RPMI8226 (cell line): ENCODE measurements around the gene MMP19.
A peak's percentile ranks its signal among the peaks of the same experiment; 100 is the strongest.
"Not testable (repeated sequence)": the region's sequence is repeated elsewhere in the genome, so short reads cannot be mapped to it uniquely, and the experiment has no call there.

Source experiments
- DNase-seq: peaks from one replicate; pipeline ENCODE4 v3.0.0-alpha.2; 2015

MMP19 gene, protein sequence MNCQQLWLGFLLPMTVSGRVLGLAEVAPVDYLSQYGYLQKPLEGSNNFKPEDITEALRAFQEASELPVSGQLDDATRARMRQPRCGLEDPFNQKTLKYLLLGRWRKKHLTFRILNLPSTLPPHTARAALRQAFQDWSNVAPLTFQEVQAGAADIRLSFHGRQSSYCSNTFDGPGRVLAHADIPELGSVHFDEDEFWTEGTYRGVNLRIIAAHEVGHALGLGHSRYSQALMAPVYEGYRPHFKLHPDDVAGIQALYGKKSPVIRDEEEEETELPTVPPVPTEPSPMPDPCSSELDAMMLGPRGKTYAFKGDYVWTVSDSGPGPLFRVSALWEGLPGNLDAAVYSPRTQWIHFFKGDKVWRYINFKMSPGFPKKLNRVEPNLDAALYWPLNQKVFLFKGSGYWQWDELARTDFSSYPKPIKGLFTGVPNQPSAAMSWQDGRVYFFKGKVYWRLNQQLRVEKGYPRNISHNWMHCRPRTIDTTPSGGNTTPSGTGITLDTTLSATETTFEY

DNA sequence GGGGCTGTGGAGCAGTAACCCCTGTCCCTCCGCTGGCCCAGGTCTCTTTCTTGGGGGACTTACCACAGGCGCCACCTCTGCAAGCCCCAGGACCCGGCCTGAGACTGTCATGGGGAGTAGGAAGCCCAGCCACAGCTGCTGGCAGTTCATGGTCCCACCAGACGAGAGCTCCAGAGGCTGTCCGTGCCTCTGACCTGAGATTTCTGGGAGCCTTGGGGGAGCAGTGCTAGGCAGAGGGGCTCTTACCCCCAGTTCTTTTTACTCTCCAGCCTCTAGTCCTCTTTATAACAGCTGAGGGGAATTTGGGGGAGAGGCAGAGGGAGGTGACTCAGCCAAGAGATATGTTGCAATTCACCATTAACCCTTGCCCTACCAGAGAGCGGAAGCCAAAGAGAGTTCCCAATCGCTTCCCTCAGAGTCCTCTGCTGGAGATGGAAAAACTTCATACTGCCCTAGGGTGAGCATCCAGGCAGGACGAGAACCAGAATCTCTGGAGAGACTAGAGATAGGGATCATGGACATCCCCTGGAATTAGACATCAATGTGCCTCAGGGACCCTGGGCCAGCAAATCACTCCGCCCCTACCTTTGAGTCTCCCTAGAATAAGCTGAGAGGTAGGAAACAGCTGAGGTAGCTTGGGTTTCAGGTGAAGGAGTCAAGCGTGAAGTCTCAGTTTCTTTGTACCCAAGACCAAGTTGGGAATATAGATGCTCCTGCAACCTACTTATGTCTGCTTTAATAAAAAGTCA lies at the start of gene MMP19:
MMP19 (minus strand) TSS at position 256 of the 749 bp plus-strand sequence; CDS start at position 150, 106 bp downstream.
- no peak for DNase-seq

DNA sequence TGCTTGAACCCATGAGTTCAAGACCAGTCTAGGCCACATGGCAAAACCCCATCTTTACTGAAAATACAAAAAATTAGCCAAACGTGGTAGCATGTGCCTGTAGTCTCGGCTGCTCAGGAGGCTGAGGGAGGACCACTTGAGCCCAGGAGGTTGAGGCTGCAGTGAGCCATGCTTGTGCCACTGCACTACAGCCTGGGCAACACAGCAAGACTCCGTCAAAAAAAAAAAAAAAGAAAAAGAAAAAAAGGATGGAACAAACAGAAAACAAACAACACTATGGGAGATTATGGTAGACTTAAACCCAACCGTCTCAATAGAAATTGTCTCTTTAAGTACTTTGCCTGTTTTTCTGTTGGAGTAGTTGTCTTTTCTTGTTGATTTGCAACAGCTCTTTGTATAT lies 48.6 kb upstream of the MMP19 start:
- DNase-seq, result no peak

DNA sequence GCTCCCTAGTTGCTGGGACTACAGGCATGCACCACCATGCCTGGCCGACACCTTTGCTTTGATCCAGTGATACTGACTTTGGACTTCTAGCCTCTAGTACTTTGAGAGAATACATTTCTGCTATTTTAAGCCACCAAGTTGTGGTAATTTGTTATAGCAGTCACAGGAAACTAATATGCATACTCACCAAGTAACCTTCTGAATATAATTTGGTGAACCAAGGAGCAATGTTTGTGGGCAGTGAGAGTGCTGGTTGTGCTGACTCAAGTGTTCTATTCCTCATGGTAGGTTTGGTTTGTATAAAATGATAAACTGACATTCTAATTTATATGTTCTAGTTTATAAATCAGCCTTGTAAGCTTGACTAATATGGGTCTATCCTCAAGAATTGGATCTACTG lies 42.4 kb upstream of the MMP19 start:
- DNase-seq, result no peak

DNA sequence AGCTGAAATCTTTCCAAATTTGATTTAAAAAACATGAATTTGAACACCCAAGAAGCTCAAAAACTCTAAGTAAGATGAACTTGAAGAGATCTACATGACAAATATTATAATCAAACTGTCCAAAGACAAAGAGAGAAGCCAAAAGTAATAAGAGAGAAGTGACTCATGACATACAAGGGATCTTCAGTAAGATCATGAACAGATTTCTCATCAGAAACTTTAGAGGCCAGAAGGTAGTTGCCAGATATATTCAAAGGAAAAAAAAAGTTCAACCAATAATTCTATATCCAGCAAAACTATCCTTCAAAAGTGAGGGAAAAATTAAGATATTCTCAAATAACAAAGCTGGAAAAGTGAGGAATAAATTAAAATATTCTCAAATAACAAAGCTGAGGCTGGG lies 35.1 kb upstream of the MMP19 start:
- no peak for DNase-seq

DNA sequence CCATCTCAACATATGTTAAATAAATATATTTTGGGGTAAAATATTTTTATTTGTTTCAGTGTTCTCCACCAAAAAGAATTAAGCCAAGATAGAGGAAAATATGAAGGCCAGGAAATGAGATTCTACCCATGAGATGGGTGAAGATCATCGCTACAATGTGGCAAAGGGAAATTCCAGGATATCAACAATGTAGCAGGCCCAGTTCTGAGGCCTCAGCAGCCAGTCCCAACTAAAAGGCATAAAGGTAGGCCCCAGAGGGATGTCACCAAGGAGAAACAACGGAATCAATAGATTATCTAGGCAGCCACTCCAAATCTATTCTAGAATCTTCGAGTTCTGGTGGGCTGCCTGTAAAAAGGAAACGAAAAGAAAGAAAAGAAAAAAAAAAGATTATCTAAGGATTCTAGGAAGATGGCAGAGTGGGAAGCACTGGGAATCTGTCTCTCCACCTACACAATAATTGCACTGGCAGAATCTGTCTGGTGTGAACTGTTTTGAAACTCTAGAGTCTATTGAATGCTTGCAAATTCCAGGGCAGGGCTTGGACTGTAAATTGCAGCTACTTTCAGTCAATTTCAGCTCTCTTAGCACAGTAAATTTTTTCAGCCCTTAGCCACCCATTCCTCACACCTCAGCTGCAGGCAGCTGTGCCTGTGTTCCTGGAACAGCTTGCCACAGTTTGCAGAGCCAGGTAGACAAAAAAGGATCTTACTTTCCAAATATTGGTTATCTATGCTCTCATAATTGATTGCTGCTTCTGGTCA lies 33.1 kb upstream of the MMP19 start:
- no peak for DNase-seq

DNA sequence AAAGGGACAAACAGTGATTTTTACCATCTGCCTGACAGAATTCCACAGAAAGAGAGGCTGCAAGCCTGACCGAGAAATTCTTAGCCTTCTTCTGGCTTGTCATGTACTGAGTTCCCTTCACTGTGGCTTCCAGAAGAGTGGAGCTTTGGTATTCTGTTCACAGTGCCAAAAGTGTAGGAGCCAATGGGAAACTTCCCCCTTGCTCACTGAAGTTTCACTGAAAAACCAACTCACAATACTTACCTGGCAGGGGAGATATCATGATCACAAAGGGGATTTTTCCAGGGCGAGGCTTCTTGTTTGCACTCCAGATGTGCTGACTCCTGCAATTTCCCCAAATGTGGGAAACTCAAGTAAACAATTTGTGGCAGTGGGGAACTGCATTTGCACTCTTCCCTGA lies 31.7 kb upstream of the MMP19 start:
- peak; percentile 5 for DNase-seq

DNA sequence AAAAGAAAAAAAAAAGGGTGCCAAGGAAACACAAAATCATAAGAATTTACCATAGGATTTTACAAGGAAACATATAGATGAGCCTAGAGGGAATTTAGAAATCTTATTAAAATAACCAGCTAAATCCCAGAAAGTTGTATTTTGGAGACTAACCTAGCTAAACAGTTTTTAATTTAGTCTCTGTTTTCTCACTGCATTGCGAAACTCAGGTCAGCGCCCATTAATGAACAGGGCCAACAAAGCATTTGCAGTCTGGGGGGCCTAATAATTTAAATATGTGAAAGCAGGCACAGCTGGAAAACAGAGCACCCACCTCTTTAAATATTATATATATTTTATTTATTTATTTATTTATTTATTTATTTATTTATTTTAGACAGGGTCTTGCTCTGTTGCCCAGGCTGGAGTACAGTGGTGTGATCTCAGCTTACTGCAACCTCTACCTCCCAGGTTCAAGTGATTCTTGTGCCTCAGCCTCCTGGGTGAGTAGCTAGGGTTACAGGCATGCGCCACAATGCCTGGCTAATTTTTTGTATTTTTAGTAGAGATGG lies 23.8 kb upstream of the MMP19 start:
- DNase-seq, result not testable (repeated sequence)

DNA sequence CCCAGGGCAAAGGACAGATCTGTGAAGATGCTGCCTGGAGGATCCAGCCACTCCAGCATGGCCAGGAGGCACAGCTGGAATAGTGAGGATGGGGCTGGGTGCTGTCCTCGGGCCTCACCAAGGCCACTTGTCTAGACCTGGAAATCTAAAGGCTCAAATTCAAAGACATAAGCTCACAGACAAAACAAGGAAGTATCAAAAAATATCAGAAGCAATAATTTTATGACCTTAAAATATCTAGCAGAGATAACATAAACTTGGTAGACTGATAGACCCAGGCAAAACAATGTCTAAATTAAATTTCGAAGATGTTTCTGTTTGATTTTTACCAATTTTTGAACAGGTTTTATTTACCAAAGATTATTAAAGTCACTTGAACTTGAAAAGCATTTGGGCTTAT lies 22.6 kb upstream of the MMP19 start:
- DNase-seq, result no peak

DNA sequence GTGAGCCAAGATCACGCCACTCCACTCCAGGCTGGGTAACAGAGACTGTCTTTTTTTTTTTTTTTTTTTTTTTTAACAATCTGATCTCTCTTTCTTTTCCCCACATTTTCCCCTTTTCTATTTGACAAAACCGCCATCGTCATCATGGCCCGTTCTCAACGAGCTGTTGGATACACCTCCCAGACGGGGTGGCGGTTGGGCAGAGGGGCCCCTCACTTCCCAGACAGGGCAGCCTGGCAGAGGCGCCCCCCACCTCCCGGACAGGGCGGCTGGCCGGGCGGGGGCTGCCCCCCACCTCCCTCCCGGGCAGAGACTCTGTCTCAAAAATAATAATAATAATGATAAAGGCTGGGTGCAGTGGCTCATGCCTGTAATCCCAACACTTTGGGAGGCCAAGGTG lies 20.2 kb upstream of the MMP19 start:
- DNase-seq, result not testable (repeated sequence)

DNA sequence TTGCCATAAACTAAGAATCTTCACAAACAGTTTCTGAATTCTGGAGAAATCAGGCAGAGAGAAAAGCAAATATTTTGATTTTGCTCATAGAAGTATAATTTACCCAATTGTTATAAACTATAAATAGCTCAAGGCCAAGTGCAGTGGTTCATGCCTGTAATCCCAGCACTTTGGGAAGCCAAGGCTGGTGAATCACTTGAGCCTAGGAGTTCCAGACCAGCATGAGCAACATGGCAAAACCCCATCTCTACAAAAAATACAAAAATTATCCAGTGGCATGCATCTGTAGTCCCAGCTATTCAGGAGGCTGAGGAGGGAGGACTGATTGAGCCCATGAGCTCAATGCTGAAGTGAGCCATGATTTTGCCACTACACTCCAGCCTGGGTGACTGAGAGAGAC lies 19.6 kb upstream of the MMP19 start:
- DNase-seq, result no peak

DNA sequence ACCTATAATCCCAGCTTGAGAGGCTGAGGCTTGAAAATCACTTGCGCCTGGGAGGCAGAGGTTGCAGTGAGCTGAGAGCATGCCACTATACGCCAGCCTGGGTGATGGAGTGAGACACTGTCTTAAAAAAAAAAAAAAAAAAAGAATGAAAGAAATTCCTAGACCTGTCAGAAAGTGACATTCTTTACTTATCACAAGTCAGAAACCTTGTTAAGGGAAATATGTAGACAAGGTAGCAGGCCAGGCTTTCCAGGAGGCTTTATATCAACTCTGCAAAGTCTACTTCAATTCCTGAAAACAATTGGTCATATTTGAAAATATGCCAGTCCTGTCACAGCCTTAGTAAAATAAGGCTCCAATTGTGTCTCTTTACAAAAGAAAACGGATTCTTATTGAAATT lies 19.1 kb upstream of the MMP19 start:
- no peak for DNase-seq

DNA sequence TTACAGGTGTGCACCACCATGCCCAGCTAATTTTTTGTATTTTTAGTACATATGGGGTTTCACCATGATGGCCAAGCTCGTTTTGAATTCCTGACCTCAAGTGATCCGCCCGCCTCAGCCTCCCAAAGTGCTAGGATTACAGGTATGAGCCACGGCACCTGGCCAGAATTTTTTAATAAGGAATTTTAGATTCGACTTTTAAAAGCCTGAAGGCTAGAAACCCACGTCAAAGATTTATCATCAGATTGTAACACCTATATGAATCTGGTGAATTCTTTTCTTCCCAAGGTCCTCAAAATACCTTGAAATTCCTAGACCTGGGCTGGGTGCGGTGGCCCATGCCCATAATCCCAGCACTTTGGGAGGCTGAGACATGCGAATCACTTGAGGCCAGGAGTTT lies 18.7 kb upstream of the MMP19 start:
- no peak for DNase-seq

DNA sequence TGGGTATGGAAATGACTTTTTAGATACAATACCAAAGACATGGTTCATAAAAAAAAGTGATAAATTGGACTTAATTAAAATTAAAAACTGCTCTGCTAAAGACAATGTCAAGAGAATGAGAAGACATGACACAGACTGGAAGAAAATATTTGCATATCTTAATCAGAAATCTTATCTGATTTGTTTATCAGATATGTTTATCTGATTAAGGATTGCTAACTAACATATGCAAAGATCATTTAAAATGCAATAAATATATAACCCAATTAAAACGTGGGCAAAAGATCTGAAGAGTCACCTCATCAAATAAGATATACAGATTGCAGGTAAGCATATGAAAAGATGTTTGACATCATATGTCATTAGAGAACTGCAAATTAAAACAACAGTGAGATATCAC lies 10.0 kb upstream of the MMP19 start:
- DNase-seq, result no peak

DNA sequence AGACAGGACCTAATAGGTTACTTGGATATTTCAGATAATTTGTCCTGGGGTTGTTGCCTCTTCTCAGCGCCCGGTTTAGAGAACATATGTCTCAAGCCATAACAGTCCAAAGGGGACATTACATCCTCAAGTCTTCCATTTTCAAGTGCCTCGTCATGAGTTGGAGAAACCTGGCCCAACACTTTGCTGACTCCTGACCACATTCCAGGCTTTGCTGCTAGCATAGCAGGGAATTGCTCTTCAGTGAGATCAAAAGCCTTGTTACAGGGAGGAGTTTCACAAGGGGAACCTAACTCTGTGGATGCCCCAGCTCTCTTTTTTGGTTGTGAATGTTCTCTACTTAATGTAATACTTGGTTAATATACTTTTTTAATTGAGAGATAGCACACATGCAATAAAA lies 8.2 kb upstream of the MMP19 start:
- DNase-seq, result no peak

DNA sequence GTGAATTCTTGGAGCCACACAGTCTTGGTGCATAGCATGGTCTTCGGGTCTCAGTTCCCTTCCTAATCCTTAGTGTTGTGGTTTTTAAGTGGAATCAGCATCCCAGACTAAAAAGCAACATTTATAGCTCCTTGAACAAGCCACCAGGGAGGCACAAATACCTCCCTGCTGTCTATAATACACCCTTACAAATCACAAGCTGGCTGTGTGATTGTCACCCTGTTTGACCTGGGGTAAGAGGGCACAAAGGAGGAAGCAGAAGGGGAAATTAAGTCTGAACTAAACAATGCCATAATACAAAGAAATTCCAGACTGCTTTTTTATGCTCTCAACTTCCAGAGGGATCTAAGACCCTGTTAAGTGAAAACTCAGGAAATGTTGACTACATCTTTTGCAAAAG lies 7.7 kb upstream of the MMP19 start:
- no peak for DNase-seq

DNA sequence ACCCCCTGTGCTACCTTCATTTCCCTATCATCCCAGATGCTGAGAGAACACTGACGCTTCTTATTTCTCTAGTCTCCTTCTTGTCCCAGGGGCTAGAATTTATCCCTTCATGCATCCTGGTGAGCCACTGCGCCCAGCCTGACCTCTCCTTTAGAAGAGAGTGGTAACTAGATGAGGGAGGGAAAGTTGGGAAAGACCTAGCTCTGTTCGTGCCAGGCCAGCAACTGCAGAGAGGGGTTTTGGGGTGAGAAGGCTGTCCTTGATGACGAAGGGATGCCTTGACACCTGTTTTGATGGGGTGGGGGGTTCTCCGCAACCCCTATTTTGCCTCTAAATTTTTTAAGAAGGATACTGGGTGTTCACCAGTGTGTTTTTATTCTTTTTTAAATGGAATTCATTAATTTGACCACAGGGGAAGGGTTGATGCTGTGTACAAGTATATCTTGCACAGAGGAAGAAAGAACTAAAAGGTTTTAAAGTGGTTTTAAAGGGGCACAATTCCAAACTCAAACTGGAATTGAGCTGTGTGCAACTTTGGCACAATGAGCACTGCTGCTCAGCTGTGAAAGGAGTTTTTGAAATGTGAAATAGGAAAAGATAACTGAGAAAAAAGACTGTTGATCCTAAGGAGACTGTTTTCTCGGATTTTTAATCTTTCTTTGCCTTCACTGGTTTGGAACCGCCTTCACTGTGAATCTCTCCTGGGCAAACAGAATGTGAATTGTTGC lies 7.0 kb upstream of the MMP19 start:
- no peak for DNase-seq

DNA sequence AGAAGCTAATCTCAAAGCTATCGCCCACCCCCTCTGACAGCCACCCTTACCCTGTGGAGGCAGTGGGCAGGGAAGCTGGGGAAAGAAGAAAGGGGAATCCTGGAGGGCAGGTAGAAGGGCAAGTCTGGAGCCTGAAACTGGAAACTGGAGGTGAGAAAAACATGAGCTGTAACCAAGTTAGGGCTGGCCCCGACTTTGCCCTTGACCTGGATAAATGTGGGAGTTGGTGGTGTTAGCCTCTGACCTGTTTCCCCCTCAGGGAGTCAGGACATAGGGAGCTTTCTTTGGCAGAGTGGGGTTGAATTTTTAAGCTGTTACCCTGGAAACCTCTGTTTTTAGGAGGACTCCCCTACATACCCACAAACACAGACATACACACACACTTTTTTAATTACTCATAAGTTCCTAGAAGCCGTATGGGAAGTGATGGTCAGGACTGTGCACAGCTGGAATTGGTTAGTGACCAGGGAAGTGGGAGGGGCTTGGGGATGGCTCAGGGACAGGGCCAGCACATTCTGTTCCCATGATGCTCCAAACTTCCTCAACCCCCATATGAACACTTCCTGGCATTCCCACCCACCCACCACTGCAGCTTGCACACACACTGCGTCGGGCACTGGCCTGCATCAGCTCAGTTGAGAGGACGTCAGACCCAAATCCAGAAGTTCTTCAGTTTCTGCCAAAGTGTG lies 5.0 kb upstream of the MMP19 start:
- no peak for DNase-seq

DNA sequence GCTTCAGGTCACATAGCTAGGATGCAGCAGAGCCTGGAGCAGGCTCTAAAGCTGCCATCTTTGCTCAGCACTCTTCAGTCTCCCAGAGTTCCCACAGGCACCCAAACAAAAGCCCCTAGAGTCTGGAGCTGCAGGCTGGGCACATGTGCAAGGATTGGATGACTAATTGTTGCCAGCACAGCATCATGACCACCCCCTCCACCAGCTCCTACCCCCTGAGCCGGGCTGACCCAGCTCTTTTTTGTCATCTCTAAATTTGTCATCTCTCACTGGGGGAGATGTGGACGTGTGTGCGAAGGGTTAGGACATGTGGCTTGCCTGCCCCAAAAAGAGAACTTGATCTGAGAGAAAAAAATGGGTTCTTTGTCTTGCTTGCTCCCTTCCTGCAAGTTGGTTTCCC lies 4.3 kb upstream of the MMP19 start:
- no peak for DNase-seq

DNA sequence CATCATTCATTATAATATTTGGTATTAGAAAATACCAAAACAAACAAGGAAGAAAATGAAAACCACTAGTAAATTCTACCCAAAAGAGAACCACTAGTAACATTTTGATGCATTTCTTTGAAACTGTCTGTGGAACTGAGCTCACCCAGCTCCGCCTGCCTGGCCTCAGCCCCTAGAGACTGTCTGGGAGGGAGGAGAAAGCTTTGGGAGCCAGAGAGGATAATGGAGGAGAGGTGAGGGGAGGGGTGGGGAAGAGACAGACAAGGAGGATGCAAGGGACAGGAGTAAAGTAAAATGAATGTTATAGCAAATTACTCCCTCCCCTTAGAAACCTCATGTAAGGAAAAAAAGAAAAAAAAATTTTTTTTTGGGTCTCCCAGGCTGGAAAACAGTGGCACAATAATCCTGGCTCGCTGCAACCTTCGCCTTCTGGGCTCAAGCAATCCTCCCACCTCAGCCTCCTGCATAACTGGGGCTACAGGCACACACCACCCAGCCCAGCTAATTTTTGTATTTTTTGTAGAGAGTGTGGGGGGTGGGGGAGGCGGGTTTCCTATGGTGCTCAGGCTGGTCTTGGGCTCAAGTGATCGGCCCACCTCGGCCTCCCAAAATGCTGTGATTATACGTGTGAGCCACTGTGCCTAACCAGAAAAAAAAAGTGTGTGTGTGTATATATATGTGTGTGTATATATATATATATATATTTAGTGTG lies 3.2 kb upstream of the MMP19 start:
- DNase-seq, result no peak

DNA sequence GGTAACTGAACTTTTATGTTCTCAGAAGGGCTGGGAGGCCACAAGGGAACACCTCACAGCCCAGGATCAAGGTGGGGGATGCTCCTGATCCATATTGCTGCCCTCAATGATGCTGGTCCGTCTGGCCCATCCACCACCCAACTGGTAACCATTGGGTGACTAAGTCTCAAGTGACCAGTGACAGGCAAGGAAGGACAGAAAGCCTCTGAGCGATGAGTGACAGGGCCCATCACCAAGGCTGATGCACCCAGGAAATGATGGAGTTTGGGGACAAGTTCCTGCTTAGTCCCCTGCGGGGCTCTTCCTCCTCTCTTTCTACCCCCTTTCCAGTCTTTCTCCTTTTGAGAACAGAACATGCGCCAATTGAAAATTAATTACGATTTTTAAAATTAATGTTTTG lies 2.6 kb upstream of the MMP19 start:
- no peak for DNase-seq

DNA sequence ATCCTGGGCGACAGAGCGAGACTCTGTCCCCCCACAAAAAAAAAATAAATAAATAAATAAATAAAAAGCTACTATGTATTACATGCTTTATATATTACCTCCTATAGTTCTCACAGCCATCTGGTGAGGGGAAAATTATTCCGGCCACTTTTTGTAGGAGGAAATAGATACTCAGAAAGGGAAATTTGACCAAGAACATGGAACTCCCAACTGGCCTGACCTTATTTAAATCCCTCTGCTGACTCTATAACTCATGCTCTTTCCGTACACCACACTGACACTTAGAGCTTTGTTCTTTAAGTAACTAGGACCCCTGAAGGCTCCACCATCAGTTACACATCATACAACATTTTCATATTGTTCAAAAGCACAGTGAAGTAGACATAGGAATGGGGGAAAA lies 2.2 kb upstream of the MMP19 start:
- DNase-seq, result no peak
